GM12801 (cell line): ENCODE measurements around the gene YEATS4.

Experiments used
- CTCF ChIP-seq: IDR thresholded peaks from one replicate; pipeline ENCODE4 v1.5.1; 2011; ENCODE audit warnings: control low read depth; ENCODE audit not compliant: insufficient read length; ENCODE audit errors: extremely low read depth

YEATS4 gene

GRCh38 chr12:69385038-69385437, 25.5 kb downstream of the YEATS4 start:
- TF ChIP-seq CTCF: no peak

GRCh38 chr12:69386921-69387320, 27.4 kb downstream of the YEATS4 start:
- no peak for TF ChIP-seq CTCF

- TF ChIP-seq CTCF: no peak
These were observed 28.8 kb downstream of the YEATS4 start for GRCh38 chr12:69388371-69388770.

GRCh38 chr12:69389831-69390230, 30.3 kb downstream of the YEATS4 start:
- TF ChIP-seq CTCF: no peak

- TF ChIP-seq CTCF: no peak
These were observed 32.8 kb downstream of the YEATS4 start for GRCh38 chr12:69392179-69392928.

GRCh38 chr12:69396041-69396440, 36.5 kb downstream of the YEATS4 start:
- no peak for TF ChIP-seq CTCF

- TF ChIP-seq CTCF: no peak
These were observed 37.4 kb downstream of the YEATS4 start for GRCh38 chr12:69396963-69397362.

- no peak for TF ChIP-seq CTCF
These were observed 38.4 kb downstream of the YEATS4 start for GRCh38 chr12:69397978-69398377.
